ENCODE data around the gene ACAP3.

The ACAP3 gene

GRCh38 chr1:1242461-1243265, 65.1 kb downstream of the ACAP3 start:
- no peak for DNase-seq

Measured in suppressor macrophage treated with lipopolysaccharide for 1 hour (primary cell).